HAP-1 (cell line): Measurements from ENCODE around the gene IL1R2.

Experiments used
- DNase-seq, 2 experiments: peaks; one replicate each; pipeline ENCODE4 v3.0.0-alpha.2; 2016 to 2020; ENCODE audit warnings: low spot score in 2 of 2
- H3K27me3 ChIP-seq: fragments of 250-450 bp; sonication (Bioruptor Pico); 2 replicates; pipeline ENCODE4 v1.5.1; 2020; ENCODE audit warnings: low read depth, mild to moderate bottlenecking, moderate library complexity
- H3K36me3 ChIP-seq: fragments of 250-450 bp; sonication (Bioruptor Pico); replicated peaks from 2 replicates; pipeline ENCODE4 v1.5.1; 2020; ENCODE audit warnings: mild to moderate bottlenecking
- H3K4me1 ChIP-seq: fragments of 250-450 bp; sonication (Bioruptor Pico); 2 replicates; pipeline ENCODE4 v1.5.1; 2020; ENCODE audit warnings: mild to moderate bottlenecking
- H3K4me3 ChIP-seq: fragments of 250-450 bp; sonication (Bioruptor Pico); 2 replicates; pipeline ENCODE4 v1.5.1; 2020; ENCODE audit warnings: mild to moderate bottlenecking, moderate library complexity
- H3K9me3 ChIP-seq: fragments of 250-450 bp; sonication (Bioruptor Pico); 2 replicates; pipeline ENCODE4 v1.5.1; 2020; ENCODE audit warnings: mild to moderate bottlenecking, moderate library complexity
- in situ Hi-C: fragments of 300-500 bp; cut with MboI; formaldehyde crosslinking; loops from 3 replicates; pipeline ENCODE4 v1.14.3; 2020; ENCODE audit warnings: low sequenced_read_pairs, inconsistent platforms, mixed read lengths

IL1R2 gene

DNA sequence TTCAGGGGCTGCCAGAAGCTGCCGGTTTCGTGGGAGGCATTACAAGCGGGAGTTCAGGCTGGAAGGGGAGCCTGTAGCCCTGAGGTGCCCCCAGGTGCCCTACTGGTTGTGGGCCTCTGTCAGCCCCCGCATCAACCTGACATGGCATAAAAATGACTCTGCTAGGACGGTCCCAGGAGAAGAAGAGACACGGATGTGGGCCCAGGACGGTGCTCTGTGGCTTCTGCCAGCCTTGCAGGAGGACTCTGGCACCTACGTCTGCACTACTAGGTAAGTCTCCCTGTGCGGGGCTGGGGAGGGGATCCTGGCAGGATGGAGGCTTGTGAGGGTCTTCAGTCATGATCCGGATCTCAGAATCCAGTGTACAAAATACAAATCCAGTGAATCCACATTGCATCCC, 17.8 kb downstream of the IL1R2 start:
- no peaks in the 10 kb centered on the region for H3K4me1 ChIP-seq
- in situ Hi-C loops, result loop anchor here (25.0 kb wide), 1 partner anchor 428 kb away; no protein-coding TSS in a partner anchor
- H3K9me3 ChIP-seq, result no peaks in the 10 kb centered on the region
- H3K27me3 ChIP-seq, result peaks cover 4% of the 10 kb centered on the region; the same call in 1 of the 2 replicates
- H3K4me3 ChIP-seq, result no peak overlapping the region
- DNase-seq, result no peak
- H3K36me3 ChIP-seq, result no peaks in the 10 kb centered on the region

DNA sequence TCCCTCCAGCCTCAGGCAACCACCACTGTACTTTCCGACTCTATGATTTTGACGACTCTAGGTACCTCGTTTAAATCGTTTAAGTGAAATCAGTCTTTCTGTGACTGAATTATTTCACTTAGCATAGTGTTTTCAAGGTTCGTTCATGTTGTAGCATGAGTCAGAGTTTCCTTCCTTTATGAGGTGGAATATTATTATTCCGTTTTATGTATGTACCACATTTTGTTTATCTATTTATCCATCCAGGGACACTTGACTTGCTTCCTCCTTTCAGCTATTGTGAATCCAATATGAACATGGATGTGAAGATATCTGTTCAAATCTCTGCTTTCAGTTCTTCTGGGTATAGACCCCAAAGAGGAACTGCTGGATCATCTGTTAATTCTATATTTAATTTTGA, 19.1 kb downstream of the IL1R2 start:
- Histone ChIP-seq H3K9me3 (no peaks in the 10 kb centered on the region), H3K36me3 (no peaks in the 10 kb centered on the region), H3K4me3 (no peak overlapping the region), H3K27me3 (peaks cover 4% of the 10 kb centered on the region; the same call in 1 of the 2 replicates), H3K4me1 (no peaks in the 10 kb centered on the region)
- in situ Hi-C loops, result loop anchor here (25.0 kb wide), 1 partner anchor 426 kb away; no protein-coding TSS in a partner anchor
- DNase-seq, result no peak

DNA sequence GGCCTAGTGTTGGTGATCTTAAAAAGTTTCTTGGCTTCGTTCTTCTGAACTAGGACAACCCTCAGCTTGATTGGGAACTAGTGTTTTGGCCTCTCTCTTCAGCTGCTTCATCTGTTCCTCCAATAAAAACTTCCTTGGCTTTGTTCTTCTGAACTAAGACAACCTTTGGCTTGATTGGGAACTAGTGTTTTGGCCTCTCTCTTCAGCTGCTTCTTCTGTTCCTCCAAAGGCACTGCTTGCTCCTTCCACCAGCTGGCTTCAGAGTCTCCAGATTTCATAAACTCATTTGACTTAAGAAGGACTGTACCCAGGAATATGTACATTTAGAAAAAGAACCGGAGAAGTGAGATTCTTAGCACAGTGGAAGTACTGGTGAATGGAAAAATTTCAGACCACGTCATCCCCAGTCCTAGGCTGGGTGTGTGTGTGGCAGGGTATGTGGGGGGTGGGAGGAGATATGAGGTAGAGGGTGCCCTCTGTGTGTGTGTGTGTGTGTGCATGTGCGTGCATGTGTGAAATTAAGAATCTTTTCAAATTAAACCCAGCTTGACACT, 20.4 kb downstream of the IL1R2 start:
- H3K9me3 ChIP-seq, result no peaks in the 10 kb centered on the region
- DNase-seq, result no peak
- H3K4me1 ChIP-seq, result no peaks in the 10 kb centered on the region
- in situ Hi-C loops, result loop anchor here (25.0 kb wide), 1 partner anchor 425 kb away; no protein-coding TSS in a partner anchor
- H3K36me3 ChIP-seq, result no peaks in the 10 kb centered on the region
- no peak overlapping the region for H3K4me3 ChIP-seq
- H3K27me3 ChIP-seq, result peaks cover 4% of the 10 kb centered on the region; the same call in 1 of the 2 replicates

DNA sequence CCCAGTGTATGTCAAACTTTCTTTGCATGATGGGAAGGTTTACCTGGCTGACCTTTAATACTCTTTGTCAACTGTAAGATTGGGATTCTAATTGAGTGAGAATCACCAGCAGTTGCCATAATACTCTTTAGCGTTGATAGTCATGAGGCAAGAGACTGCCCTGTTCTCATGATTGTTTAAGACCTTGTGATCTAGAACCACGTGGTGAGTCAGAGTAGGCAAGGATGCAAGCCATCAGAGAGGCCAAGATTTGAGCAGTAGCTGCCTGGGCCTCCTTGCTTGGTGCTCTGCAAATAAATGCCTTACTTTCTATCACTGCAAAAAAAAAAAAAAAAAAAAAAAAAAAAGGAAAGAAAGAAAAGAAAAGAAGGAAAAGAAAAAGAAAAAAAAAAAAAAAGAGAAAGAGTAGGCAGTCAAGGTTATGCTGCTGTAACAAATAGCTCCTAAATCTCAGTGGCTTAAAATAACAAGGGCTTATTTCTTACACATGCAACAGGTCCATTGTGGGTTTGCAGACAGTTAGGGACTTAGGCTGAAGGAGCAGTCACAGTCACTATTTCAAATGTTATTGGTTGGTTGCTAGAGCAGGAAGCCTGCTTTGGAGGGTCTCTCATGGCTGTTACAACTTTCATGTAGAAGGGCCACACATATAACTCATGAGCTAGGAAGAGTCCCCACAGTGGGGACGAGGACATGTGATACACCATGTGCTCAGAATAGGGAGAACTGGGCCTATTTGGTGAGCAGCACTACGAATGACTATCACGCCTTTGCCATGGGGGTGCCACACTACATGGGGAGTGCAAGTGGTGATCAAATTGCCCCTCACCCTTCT, 21.7 kb downstream of the IL1R2 start:
- Histone ChIP-seq H3K4me3 (no peak overlapping the region), H3K36me3 (no peaks in the 10 kb centered on the region), H3K27me3 (peaks cover 4% of the 10 kb centered on the region; the same call in 1 of the 2 replicates), H3K9me3 (no peaks in the 10 kb centered on the region), H3K4me1 (no peaks in the 10 kb centered on the region)
- in situ Hi-C loops, result loop anchor here (25.0 kb wide), 1 partner anchor 424 kb away; no protein-coding TSS in a partner anchor
- no peak for DNase-seq

DNA sequence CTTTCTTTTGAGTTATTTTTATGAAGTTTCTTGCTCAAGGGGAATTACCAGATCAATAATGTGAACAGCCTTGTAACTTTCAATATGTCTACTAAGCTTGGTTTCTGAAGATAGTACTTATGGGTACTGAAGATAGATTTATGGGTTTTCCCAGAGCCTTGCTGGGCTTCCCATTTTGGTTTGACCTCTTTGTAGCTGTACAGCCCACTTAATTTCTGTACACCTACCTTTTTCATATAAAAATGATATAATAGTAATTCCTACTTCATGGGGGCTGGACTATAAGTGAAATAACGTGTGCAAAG, 22.2 kb downstream of the IL1R2 start:
- Histone ChIP-seq H3K27me3 (peaks cover 4% of the 10 kb centered on the region; the same call in 1 of the 2 replicates), H3K4me3 (no peak overlapping the region), H3K36me3 (no peaks in the 10 kb centered on the region), H3K9me3 (no peaks in the 10 kb centered on the region), H3K4me1 (no peaks in the 10 kb centered on the region)
- in situ Hi-C loops, result loop anchor here (25.0 kb wide), 1 partner anchor 423 kb away; no protein-coding TSS in a partner anchor
- no peak for DNase-seq

DNA sequence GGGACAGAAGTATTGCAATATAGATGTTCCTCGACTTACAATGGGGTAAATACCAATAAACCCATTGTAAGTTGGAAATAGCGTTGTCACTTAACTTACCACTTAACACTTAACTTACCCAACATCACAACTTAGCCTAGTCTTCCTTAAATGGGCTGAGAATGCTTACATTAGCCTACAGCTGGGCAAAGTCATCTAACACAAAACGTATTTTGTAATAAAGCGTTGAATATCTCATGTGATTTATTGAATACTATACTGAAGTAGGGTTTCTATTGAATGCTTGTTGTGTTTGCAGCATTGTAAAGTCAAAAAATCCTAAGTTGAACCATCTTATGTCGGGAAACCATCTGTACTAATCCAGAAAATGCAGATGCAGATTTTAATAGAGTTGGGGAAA, 23.6 kb downstream of the IL1R2 start:
- H3K36me3 ChIP-seq, result no peaks in the 10 kb centered on the region
- peaks cover 4% of the 10 kb centered on the region; the same call in 1 of the 2 replicates for H3K27me3 ChIP-seq
- no peaks in the 10 kb centered on the region for H3K9me3 ChIP-seq
- DNase-seq, result no peak
- H3K4me1 ChIP-seq, result no peaks in the 10 kb centered on the region
- in situ Hi-C loops, result loop anchor here (25.0 kb wide), 1 partner anchor 422 kb away; no protein-coding TSS in a partner anchor
- H3K4me3 ChIP-seq, result no peak overlapping the region

DNA sequence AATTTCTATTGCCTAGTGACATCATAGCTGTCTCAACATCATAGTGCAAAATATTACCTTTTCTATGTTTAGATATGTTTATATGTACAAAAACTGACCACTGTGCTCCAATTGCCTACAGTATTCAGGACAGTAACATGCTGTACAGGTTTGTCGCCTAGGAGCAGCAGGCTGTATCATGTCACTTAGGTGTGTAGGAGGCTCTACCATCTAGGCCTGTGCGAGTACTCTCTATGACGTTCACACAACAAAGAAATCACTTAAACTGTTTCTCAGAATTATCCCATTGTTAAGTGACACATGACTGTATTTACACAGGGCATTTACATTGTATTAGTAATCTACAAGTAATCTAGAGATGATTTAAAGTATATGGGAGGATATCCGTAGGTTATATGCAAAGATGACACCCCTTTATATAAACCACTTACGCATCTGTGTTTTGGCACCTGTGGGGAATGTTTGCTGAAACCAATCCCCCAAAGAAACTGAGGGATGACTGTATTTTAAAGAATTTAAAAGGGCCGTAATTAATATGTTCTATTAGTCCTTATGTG, 24.7 kb downstream of the IL1R2 start:
- no peaks in the 10 kb centered on the region for H3K36me3 ChIP-seq
- no peak for DNase-seq
- no peak overlapping the region for H3K4me3 ChIP-seq
- H3K4me1 ChIP-seq, result no peaks in the 10 kb centered on the region
- in situ Hi-C loops, result loop anchor here (25.0 kb wide), 1 partner anchor 421 kb away; no protein-coding TSS in a partner anchor
- no peaks in the 10 kb centered on the region for H3K9me3 ChIP-seq
- H3K27me3 ChIP-seq, result peaks cover 3% of the 10 kb centered on the region; the same call in 1 of the 2 replicates

DNA sequence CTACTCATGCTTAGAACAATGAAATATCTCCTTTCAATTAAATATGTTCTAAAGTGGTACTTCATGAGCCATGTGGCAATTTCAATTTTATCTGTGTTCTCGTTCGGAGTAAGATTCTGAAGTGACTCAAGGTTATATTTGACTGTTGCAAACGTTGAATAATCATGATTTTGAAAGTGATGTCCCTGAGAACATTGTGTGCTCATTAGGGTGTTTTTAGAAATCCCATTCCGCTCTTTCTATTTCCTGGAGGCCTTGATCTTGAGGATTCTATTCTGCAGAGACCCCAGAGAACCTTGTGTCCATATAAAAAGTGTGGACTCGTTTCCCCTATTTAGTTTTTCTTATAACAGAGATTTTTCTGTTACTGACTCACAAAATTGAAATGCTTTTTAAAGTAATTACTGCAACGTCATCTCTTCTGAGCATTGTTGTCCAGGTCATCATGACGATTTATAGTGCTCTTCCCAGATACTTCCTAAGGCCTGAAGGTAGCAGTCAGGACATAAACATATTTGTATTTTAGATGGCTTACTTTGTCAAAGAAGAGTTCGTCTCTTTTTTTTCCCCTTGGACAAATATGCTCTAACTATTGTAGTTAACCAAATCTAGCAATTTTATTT, 27.2 kb downstream of the IL1R2 start:
- H3K4me3 ChIP-seq, result no peak overlapping the region
- in situ Hi-C loops, result loop anchor here (25.0 kb wide), 1 partner anchor 418 kb away; no protein-coding TSS in a partner anchor

DNA sequence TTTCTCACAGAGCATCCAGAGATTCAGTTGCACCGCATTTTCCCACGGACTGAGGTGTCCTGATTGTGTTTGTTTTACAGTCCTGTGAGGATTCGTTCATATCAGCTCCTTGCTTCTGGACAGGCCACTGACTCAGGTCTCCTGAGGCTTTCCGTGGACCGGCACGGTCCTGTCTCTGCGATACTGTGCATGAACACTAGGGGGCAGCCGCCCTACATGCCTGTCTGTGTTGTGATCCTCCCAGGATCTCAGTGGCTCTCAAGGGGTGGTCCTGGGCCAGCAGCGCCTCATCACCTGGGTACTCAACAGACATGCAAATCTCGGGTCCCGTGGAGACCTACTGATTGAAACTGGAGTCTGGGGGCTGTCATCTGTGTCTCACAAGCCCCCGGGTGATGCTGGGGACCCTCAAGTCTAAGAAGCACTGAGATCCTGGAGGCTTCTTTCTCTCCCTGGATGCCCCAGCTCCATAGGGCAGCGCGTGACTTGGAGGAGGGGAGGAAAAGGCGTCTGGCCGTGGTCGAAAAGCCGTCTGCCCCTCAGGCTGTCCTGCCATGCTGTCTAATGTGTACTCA, 28.9 kb downstream of the IL1R2 start:
- no peaks in the 10 kb centered on the region for H3K27me3 ChIP-seq
- DNase-seq, result peak; percentile 29 to 85

More for the DNA sequence above, 27.2 kb downstream of the IL1R2 start:
- no peaks in the 10 kb centered on the region for H3K27me3 ChIP-seq
- H3K36me3 ChIP-seq, result no peaks in the 10 kb centered on the region
- no peaks in the 10 kb centered on the region for H3K9me3 ChIP-seq
- DNase-seq, result no peak
- H3K4me1 ChIP-seq, result no peaks in the 10 kb centered on the region

DNA sequence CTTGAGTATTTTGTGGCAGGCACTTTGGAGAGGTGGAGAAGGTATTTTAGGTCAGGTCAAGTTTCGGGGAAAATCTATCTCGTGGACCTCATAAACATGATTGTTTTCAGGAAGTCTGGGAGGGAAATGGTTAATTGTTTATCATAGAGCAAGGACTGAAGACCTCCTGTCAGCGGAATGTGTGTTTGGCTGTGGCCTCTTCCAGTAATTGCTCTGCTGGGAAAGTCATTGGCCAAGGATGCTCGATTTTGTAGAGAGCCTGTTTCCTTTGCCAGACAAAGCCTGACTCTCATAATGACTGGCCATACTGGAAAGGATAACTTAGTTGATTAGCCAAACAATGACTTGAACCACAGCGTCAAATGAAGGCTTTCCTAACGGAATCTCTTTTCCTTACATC, 30.0 kb downstream of the IL1R2 start:
- Histone ChIP-seq H3K9me3 (no peaks in the 10 kb centered on the region), H3K27me3 (no peaks in the 10 kb centered on the region), H3K4me3 (no peak overlapping the region), H3K4me1 (no peaks in the 10 kb centered on the region), H3K36me3 (no peaks in the 10 kb centered on the region)
- no peak for DNase-seq
- in situ Hi-C loops, result loop anchor here (25.0 kb wide), 1 partner anchor 416 kb away; no protein-coding TSS in a partner anchor

More for the DNA sequence above, 28.9 kb downstream of the IL1R2 start:
- Histone ChIP-seq H3K4me1 (no peaks in the 10 kb centered on the region), H3K9me3 (no peaks in the 10 kb centered on the region), H3K36me3 (no peaks in the 10 kb centered on the region), H3K4me3 (no peak overlapping the region)
- in situ Hi-C loops, result loop anchor here (25.0 kb wide), 1 partner anchor 417 kb away; no protein-coding TSS in a partner anchor

DNA sequence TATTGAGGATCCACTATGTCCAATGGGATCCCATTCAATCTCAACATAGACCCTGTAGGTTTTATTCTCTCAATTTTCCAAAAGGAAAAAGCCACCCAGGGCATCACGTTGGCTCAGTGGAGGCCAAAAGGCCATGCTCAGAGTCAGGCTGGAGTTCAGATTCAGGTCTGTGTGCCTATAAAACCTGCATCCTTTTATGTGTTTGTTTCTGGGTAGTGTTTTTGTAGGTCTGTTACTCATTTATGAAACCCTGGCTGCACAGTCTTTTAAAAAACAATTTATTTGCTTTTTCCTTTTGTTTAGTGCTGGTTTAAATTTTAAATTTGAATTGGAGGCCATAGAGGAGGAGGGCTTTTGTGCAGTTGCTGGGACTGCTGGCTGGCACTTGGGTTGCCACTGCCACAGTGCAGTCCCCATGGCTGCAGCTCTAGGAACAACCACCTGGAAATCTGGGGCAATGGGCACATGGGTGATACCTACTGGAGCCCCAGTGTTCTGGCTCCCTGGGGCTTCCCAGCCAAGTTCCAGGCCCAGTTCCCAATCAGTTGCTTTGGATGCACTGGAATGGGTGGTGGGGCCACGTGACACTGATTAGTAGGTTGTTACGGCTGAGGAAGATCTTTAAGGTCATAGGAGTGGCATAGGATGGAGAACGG, 31.3 kb downstream of the IL1R2 start:
- Histone ChIP-seq H3K4me3 (no peak overlapping the region), H3K4me1 (no peaks in the 10 kb centered on the region), H3K27me3 (no peaks in the 10 kb centered on the region), H3K36me3 (no peaks in the 10 kb centered on the region), H3K9me3 (no peaks in the 10 kb centered on the region)
- in situ Hi-C loops, result loop anchor here (25.0 kb wide), 1 partner anchor 414 kb away; no protein-coding TSS in a partner anchor
- DNase-seq, result no peak

DNA sequence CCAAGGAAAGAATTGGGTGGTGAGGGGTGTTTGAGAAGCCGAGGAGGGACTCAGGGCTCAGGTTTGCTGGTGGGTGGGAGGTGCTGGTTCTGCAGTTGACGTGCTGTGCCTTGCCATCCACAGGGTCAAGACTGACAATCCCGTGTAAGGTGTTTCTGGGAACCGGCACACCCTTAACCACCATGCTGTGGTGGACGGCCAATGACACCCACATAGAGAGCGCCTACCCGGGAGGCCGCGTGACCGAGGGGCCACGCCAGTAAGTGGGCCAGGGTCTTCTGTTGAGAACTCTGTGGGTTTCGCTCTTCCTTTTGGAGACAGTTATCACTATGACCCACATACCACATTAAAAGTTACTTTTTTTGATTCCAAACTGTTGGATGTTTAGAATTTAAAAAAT, 32.6 kb downstream of the IL1R2 start:
- Histone ChIP-seq H3K27me3 (no peaks in the 10 kb centered on the region), H3K4me3 (no peak overlapping the region), H3K36me3 (no peaks in the 10 kb centered on the region), H3K9me3 (no peaks in the 10 kb centered on the region), H3K4me1 (no peaks in the 10 kb centered on the region)
- DNase-seq, result no peak
- in situ Hi-C loops, result loop anchor here (25.0 kb wide), 1 partner anchor 413 kb away; no protein-coding TSS in a partner anchor
